ENCODE results near the gene GRXCR1. TPM values are rescaled to one million over a fixed set of nuclear protein-coding genes. Genes with fewer than 3 reads are reported as not detected.
A peak's percentile ranks its signal among the peaks of the same experiment; 100 is the strongest.

GRXCR1 gene
- polyA plus RNA-seq, 4 donors = not detected

DNA sequence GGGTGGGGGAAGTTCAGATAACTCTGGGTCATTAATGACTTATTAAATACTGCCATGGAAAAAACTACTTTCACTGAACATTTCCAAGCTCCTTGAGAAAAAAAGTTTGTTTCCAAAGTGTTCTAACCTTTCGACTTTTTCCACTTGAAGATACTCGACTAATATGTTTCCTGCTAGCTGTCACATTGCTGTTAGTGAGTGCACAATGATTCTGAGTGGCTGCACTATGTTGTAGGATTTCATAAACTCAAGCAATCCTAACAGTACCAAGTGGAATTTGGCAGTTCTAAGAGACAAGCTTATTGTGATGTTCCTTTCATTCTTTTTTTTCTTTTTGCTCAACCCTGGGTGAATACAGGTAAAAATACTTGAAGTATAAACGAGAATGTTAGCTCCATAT is 33.4 kb downstream of the GRXCR1 start:
- no peak for DNase-seq (ENCODE audit: low read depth in 4 of 4, low spot score in 2 of 4)

DNA sequence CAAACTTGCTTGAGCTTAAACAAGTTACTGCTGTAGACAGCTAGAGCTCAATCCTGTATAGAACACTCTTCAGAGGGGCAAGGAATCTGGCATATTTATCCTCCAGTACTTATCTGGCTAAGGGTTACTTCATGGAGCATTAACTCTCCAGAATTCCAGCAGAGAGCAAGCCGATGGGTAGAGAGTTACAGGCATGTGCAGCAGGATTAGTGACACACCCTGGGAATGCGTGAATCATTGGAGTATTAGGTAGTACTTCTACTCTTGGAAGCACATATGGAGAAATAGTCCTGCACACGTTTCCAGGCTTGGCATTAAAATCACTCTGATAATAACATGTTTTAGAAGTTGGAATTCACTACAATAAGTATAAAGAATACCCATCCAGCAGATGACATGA is 35.4 kb downstream of the GRXCR1 start:
- DNase-seq (ENCODE audit: low read depth in 4 of 4, low spot score in 2 of 4) = no peak

DNA sequence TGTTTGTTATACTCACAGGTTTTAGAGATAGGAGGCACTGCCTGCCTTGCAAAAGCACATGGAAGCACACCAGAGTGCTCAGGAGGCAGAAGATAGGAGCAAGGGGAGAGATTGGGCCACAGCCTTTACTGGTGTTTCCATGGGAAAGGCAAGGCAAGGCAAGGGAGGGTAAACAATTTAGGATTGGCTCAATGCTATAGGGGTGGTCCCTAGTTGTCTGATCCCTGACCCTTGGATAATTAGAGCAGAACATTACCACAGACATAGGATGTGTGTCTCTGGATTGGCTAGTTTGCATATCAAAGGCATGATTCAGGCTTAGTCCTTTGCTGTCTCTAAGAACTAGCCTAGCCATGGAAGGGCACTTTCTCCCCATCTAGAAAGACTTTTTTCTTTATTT is 36.1 kb downstream of the GRXCR1 start:
- no peak for DNase-seq (ENCODE audit: low read depth in 4 of 4, low spot score in 2 of 4)

DNA sequence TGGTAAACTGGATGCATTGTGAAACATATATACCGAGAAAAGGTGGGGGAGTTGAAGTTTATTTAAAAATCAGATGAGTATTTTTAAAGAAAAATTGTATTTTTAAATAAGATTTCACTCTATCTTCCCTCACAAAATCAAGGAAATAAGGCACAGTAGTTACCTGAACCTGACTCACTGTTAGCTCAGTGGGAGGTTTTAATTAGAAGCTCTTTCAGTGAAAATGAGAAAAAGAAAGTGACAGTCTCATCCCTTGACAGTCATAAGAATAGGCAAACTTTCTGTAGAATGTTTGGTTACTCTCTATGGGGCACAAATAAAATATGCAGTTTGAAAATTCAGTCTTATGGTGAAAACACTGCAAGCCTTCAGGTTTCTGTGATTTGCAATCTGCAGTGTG is 49.7 kb downstream of the GRXCR1 start:
- no peak for DNase-seq (ENCODE audit: low read depth in 4 of 4, low spot score in 2 of 4)

DNA sequence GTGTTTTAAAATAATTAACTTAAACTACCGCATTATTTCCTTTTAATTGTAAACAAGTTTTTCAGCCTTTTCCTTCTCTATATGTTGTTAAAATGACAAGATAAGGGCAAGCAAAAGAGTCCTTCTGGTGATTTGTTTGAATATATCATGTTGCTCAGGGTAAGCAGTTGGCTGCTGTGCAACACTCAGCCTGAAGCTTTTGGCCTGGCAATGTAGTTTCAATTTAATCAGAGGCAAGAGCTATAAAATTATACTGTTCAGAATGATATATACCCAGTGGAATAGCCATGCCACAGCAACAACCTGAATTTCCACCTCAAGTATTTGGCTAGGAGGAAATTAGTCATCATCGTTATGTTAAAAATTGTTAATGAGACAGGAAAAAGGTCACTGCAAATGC is 53.4 kb downstream of the GRXCR1 start:
- DNase-seq (ENCODE audit: low read depth in 4 of 4, low spot score in 2 of 4) = no peak

DNA sequence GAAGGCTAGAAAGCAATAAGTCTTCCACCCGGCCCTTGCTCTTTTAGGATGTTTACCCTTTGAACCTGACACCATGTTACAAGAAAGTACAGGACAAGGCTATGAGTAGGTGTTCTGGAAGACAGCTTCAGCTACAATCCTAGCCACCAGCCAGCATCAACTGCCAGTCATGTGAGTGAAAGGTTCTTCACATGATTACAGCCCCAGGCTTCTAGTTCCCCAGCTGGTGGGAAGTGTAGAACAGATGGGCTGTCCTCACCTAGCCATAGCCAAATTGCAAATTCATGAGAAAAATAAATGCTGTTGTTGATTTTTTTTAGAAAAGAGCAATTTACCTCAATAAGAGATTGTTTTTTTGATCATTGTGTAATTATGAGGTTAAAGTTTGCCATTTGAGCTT is 60.8 kb downstream of the GRXCR1 start:
- no peak for DNase-seq (ENCODE audit: low read depth in 4 of 4, low spot score in 2 of 4)

DNA sequence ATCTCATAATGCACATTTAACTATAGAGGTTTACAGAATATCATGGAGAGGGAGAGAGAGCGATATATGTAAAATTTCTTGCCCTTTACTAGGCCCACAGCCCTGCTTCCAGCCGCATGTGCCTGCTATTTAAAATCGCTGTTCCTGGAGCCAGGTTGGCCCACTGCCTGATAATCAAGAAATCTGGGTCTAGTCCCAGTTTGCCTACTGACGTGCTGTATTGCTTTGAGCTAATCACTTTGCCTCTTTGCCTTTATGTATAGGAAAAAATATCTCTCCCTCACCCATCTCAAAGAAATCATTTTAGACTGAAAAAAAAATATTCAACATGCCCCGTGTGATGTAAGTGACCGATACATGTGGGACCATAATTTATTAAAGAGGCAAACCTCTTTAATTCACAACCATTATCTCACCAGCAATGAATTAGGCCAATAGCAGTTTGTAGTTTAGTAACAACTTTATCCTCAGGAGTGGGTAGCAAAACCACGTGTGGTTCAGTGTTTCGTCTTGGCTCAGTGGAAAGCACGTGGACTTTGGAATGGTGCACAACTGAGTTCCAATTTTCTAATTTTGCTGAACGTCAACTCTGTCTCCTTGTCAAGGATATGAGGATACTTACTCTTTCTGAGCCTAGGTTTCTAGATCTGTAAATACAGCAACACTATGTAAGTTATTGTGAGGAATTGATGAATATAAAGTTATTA is 62.6 kb downstream of the GRXCR1 start:
- DNase-seq (ENCODE audit: low read depth in 4 of 4, low spot score in 2 of 4) = no peak

DNA sequence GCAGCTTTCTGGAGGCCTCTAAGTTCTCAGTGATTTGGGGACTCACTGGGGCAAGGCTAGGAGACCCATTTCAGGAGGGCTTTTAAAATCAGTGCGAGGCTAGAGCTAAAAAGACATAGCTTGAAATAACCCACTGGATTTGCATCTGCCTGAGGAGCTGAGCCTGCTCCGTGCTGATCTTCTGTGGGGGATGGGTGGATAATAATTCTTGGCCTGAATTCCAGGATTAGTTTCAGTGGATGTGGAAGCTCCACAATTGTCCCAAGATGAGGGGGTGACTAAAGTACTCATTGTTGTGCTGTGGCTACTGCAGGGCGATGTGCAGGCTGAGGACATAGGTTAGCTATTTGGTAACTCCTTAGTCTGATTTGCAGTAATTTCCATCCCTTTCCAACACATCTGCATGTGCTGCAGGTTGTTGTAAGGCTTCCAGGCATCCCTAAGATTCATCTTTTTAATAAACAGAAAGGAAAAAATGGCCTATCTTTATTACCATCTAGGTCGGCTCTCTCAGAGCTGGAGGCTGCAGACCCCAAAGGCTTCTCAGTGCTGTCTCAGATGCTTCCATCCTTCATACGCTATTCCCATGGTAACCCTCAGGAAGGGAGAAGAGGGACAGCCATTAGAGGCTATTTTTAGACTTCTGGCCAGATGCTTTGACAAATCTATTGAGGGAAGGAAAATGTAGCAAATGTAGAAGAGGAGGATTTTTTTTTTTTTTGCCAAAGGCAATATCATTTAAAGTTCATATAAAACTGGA is 63.4 kb downstream of the GRXCR1 start:
- DNase-seq (ENCODE audit: low read depth in 4 of 4, low spot score in 2 of 4) = no peak

DNA sequence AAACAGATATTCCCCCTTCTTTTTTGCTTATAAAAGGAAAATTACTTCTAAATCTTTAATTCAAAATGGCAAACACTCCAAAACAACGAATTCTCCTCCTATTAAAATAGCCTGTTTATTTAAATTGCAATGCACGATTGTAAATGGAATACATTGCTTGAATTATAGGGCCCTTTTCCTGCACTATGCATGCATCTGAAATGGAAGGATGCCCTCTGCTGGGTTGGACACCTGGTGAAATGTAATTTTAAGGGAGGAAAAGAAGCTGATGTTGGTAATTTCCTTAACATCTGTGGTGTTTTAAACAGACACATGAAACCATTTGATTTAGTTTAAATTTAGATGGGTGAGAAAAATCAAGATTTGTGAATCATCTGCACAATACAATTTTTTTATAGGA is 72.8 kb downstream of the GRXCR1 start:
- DNase-seq (ENCODE audit: low read depth in 4 of 4, low spot score in 2 of 4) = peak in 1 of 4 donors; percentile 9

DNA sequence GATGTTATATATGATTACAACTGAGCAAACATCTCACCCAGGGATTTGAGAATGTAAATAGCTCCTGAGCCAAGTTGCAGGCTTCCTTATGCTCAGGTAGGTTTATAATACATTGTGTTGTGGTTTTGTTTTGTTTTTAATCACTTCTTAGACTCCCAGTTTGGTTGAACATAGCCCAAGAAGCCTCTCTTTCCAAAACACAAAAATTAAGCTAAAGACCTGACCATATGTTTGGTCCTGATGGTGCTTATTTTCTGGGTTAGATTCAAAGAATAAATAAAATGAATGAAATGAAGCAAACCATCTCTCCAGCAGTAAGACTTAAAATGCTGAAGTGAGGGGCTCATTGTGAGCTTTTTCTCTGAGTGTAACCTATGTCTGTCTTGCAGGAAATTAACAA is 93.5 kb downstream of the GRXCR1 start:
- DNase-seq (ENCODE audit: low read depth in 4 of 4, low spot score in 2 of 4) = no peak

DNA sequence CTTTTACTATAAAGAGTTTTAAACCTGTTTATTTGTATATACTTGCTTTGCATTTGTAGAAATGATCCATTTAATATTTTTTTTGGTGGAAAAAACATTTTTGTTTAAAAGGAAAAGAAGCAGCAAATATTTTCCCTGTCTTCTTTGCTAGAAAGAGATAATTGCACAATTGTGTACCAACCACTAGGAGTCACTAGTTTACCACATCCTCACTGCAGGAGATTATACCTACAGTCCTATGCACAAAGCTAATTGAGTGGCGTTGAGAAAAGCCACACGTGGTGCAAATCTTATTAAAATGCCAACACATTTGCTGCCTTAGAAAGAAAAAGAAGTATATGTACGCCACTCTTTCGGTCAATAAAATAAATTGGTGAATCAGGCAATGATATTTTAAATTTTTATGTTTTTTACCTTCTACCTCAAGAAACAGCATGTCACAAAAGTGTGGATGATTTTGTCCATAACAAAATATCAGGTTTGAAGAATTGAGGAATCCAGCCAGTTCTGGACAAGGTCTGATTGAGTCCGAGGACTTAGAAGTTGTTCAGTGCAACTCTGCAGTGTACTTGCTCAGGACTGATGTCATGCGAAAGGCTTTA is 102.9 kb downstream of the GRXCR1 start:
- peak in 2 of 4 donors; percentile 4 to 20 for DNase-seq (ENCODE audit: low read depth in 4 of 4, low spot score in 2 of 4)

DNA sequence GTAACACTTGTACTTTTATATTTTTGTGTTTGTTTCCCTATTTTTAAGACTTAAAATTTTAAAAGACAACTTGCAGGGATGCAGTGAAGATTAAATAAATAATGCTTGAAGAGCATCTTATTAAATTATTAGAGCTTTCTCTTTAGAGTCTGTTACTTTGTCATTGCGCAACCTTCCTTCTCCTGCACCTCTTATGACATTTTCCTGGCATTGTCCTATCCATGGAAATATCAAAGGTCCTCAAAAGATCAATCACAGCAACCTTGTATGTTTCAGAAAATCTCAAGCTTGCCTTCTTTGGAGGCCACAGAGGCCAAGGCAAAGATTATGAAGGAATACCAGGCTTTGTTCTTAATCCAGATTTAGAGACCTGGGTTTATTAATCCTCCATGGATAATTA is 116.3 kb downstream of the GRXCR1 start:
- no peak for DNase-seq (ENCODE audit: low read depth in 4 of 4, low spot score in 2 of 4)

DNA sequence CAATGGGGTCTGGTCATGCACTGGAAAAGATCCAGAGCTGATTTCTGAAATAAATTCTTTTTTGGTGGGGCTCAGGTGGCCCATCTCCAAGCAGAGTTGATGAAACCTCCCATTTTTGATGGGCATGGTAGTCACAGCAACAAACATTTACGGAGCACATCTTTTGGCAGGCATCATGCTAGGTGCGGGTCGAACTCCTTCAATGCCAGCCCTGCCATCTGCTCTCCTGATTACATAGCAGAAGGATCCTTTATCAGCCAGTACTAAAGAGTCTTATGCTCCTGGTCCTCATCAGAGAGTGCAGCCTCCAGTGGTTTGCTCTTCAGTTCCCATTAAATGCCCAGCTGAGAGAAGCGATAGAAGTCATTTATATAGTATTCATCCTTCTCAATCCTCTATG is 121.7 kb downstream of the GRXCR1 start:
- no peak for DNase-seq (ENCODE audit: low read depth in 4 of 4, low spot score in 2 of 4)

DNA sequence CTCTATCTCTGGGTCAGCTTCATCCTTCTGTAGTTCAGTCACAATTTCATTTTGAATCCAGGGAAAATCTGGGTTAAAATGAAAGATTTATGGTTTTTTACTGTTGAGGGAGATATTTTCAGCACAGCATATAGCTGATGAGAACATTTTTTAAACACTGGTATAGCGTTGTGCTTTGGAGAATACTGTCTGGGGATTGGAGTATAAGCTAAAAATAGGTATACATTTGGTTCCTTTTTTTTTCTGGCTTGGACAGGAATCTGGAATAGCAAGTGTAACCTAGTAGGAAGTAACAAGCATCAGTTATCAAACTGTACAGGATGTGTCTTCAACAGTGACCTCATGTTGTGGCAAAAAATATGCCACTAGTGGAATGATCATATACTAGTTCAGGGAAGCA is 149.1 kb downstream of the GRXCR1 start:
- no peak for DNase-seq (ENCODE audit: low read depth in 4 of 4, low spot score in 2 of 4)

DNA sequence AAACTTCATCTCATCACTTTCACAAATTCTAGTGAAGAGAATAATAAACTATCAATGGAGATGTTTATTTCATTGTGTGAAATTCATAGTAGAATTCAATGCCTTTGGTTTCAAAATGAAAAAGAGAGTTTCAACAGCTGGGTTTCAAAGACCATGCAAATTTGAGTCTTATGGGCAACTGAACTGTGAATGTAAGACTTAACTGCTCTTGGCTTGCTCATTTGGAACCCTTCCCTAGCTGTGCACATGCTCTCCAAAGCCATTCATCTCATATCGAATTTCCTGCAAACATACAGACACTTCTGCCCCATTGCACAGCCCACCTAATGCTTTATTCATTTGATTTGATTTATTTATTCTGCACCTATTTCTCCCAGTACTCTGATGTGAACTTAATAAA is 154.5 kb downstream of the GRXCR1 start:
- DNase-seq (ENCODE audit: low read depth in 4 of 4, low spot score in 2 of 4) = no peak

DNA sequence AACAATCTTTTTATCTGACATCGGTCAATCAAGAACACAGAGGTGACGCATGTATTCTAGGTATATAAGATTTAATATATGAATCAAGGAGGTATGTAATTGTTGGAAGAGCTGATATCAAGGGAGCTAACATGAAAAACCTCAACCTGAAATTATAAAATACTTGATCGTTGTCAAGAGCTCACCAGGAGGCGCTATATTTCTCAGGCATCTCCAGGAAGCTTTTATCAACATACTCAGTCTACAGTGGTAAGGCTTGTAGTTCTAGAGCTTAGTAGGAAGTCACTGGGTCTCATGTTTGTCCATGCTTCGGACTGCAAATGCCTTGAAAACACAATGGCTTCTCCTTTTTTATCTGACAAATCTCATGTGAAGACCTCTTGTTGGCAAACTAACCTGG is 156.1 kb downstream of the GRXCR1 start:
- no peak for DNase-seq (ENCODE audit: low read depth in 4 of 4, low spot score in 2 of 4)

DNA sequence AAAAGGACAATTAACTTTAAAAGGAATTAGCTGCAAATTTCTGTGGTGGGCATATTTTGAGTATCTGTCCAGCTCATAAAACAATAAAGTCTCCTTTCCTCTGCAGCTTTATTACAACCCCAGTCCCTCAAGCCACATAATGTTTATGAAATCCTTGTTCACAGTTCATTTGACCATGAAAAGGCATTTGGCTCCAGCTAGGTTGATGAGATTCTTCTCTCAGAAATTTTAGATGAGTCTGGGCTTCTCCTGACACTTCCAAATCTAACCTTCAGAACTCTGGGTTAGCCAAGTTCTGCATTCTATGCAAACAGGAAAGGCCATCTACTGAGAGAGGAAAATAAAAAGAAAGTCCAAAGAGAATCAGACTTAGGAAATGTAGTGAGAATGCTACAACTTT is 156.8 kb downstream of the GRXCR1 start:
- no peak for DNase-seq (ENCODE audit: low read depth in 4 of 4, low spot score in 2 of 4)

DNA sequence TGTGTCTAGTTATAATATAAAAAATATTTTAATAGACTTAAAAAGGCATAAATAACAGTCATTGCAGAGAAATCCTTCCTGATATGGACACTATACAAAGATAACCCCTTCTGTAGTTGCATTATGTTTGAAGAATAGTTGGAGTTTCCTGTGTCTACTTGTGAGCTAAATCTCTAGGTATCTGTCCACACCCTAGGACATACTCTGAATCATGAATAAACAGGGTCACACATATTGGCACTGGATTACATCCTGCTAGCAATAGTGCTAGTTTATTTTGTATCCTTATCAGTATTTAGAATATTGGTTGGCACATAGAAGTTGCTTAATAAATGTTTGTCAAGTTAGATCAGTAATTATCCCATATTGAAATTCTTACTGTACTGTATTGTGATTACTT is 173.9 kb downstream of the GRXCR1 start:
- DNase-seq (ENCODE audit: low read depth in 4 of 4, low spot score in 2 of 4) = no peak

DNA sequence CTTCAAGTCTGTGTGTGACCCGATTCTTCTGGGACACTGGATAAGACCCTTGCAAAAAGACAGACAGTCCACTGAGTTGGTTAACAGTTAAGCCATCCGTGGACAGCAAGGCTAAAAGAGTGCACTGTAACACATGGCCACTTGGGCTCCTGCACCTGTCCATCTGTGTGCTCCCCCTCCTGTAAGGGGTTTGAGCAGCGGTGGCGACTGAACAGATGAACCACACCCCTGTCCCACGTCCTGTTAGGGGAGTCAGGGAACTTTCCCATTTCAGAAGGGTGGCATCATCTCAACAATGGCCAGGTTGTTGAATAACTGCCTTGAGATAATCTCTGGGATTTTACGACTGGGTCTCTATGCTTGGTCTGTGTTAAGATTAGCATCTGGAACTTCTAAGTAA is 178.6 kb downstream of the GRXCR1 start:
- DNase-seq (ENCODE audit: low read depth in 4 of 4, low spot score in 2 of 4) = no peak

Measured in left renal cortex interstitium (tissue), 4 donors.